Stimulated activated naive CD8-positive, alpha-beta T cell treated with anti-CD3 and anti-CD28 coated beads, Interleukin-15, Interleukin-2, amounts not matched to agents 100 ng/mL and 50 ng/mL, for 24 hours (primary cell): Measurements from ENCODE around the gene DLGAP1.

Experiments used
- H3K27ac Mint-ChIP-seq: one replicate; pipeline ENCODE4 v1.8.0; 2021; ENCODE audit warnings: mild to moderate bottlenecking, mixed read lengths
- H3K27me3 Mint-ChIP-seq: one replicate; pipeline ENCODE4 v1.8.0; 2021; ENCODE audit warnings: mixed read lengths
- H3K36me3 Mint-ChIP-seq: one replicate; pipeline ENCODE4 v1.8.0; 2021; ENCODE audit warnings: low read depth, mixed read lengths
- H3K4me1 Mint-ChIP-seq: one replicate; pipeline ENCODE4 v1.8.0; 2021; ENCODE audit warnings: low read depth, mixed read lengths
- H3K4me3 Mint-ChIP-seq: one replicate; pipeline ENCODE4 v1.8.0; 2021; ENCODE audit warnings: mild to moderate bottlenecking, mixed read lengths
- H3K9me3 Mint-ChIP-seq: one replicate; pipeline ENCODE4 v1.8.0; 2021; ENCODE audit warnings: mixed read lengths

The DLGAP1 gene

DNA sequence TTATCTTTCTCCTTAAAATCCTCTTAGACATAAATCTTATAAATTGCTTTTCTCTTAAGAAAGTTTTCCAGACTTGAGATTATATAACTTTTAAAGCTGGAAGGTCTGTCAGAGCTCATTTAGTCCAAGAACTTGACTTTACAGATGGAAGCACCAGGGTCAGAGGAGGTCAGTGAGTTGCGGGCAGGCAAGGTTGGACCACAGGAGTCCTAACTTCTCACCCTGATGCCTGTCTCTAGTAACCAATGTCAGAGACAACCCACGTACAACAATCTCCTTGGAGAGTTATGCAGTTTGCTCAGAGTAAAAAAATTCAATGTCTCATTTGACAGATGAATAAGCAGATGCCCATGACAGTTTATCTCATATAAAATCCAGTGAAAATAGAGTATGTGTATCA is 203.9 kb downstream of the DLGAP1 start:
- Mint-ChIP-seq H3K27ac (no peak overlapping the region), H3K27me3 (no peaks in the 10 kb centered on the region), H3K4me3 (no peak overlapping the region), H3K36me3 (no peaks in the 10 kb centered on the region), H3K9me3 (peaks cover 8% of the 10 kb centered on the region), H3K4me1 (no peaks in the 10 kb centered on the region)

DNA sequence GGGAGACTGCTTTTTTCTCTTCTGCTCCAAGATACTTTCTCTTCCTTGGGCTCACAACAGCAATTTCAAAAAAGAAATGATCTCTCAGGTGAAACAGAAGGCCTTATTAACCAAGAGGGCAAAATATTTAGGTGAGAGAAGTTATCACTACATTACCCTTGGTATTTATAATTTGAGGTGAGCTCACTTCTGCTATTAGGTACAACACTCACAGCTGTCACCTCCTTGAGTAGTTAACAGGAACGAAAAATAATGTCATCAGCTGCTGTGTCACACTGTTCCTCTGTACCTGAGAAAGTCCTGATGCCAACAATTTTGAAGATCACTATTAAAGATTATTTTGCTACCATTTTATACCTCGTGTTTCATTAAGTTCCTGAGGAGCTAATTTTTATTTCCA is 205.0 kb downstream of the DLGAP1 start:
- Mint-ChIP-seq H3K27ac (no peak overlapping the region), H3K27me3 (no peaks in the 10 kb centered on the region), H3K9me3 (peaks cover 8% of the 10 kb centered on the region), H3K4me1 (no peaks in the 10 kb centered on the region), H3K36me3 (no peaks in the 10 kb centered on the region), H3K4me3 (no peak overlapping the region)

DNA sequence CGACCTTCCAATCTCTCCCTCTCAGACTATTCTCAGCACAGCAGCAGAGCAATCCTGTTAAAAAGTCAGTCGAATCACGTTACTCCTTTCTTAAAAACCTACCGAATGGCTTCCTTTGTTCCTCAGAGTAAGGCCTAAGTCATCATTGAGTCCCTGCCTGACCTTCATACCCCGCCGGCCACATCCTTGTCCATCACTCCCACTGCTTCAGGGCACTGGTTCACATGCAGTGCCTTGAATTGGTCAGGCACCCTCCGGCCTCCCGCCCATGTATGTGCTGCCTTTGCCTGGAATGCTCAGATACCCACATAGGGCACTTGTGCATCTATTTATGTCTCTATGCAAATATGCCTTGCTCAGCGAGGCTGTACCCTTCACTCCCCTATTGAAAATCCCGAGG is 206.4 kb downstream of the DLGAP1 start:
- Mint-ChIP-seq H3K9me3 (peaks cover 8% of the 10 kb centered on the region), H3K27ac (no peak overlapping the region), H3K4me1 (no peaks in the 10 kb centered on the region), H3K27me3 (no peaks in the 10 kb centered on the region), H3K36me3 (no peaks in the 10 kb centered on the region), H3K4me3 (no peak overlapping the region)

DNA sequence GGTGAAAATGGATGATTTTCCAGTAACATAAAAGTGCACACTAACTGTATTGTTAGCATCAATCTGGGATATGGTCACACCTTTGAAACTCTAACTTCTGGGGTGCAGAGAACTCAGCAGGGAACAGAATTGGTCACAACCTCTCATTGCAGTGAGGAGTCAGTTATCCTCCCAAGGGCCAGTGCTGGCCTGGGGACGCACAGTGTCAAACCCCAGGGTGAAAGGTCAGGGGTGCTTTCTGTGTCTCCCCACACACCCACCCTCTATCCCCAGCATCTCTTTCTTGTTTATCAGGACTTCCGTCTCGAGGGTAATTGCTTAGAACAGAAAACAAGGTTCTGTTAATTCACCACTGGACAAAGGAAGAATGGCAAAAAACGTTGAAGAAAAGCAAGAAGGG is 208.7 kb downstream of the DLGAP1 start:
- no peak overlapping the region for H3K4me3 Mint-ChIP-seq
- H3K4me1 Mint-ChIP-seq, result no peaks in the 10 kb centered on the region
- no peak overlapping the region for H3K27ac Mint-ChIP-seq
- H3K9me3 Mint-ChIP-seq, result peaks cover 5% of the 10 kb centered on the region
- H3K36me3 Mint-ChIP-seq, result no peaks in the 10 kb centered on the region
- H3K27me3 Mint-ChIP-seq, result no peaks in the 10 kb centered on the region

DNA sequence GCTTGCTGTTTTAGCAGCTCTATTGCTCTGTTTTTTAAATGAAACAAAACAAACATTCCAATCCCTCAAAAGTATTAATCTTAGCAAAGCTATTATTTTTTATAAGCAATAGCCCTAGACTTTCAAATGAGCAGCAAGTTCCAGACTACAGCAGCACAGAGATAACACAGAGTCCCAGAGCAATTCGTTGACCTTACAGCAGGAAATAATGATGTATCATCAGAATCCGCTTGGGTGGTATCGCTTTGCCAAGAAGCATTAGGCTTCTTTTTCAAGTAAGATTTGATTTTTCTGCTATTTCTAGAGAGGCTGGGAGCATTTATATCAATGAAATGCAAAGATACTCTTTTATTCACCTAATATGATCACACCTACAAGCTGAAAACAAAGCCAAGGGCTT is 209.7 kb downstream of the DLGAP1 start:
- Mint-ChIP-seq H3K27me3 (no peaks in the 10 kb centered on the region), H3K27ac (no peak overlapping the region), H3K4me1 (no peaks in the 10 kb centered on the region), H3K36me3 (no peaks in the 10 kb centered on the region), H3K9me3 (peaks cover 5% of the 10 kb centered on the region), H3K4me3 (no peak overlapping the region)

DNA sequence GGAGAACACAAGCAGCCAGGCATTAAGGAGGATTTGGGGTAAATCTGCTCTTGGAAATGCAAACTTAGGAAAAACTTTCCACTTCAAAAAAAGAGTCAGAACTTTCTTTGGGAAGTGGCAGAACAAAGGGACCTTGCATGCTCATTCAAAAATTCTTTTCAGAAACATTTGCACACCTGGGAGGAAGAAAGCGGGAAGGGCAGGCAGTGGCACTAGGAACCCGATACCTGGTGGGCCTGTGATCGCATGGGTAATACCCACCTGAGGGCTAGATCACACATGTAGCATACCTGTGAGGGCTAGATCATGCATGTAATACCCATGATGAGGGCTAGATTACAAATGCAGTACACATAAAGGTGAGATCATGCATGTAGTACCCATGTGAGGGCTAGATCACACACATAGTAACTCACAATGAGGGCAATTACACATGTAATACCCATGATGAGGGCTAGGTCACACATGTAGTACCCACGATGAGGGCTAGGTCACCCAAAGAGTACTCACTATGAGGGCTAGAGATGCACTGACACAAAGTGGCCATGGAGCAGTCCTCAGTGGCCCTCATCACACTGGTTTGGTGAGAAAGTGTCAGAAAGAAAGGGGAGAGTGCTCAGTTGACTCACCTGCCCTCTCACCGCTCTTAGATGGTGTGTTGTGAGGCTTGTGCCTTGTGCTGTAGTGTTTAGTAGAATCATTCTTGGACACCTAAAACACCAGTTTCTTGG is 212.5 kb downstream of the DLGAP1 start:
- H3K27ac Mint-ChIP-seq, result no peak overlapping the region

DNA sequence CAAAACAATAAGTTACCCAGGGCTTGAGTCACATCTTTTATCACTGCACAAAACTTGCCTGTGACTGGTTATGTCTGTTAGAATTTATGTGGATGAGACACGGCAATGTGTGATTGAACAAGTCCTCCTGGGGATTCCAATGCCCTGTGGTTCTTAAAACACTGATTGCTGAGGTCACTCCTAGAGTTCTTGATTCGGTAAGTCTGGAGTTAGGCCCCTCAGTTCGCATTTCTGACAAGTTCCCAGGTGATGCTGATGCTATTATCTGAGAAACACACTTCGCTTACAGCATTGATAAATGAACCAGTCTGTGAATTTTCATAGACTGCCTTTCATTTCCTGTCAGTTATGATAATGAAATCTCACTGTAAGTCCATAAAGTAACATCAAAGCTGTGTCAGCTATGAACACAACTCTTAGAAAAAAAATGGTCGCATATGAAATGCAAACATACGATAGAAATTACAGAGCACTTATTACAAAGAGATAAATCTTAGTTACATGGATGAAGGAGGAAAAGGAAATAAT is 214.0 kb downstream of the DLGAP1 start:
- H3K27ac Mint-ChIP-seq, result no peak overlapping the region
- no peak overlapping the region for H3K4me3 Mint-ChIP-seq
- no peaks in the 10 kb centered on the region for H3K36me3 Mint-ChIP-seq
- no peaks in the 10 kb centered on the region for H3K9me3 Mint-ChIP-seq
- H3K4me1 Mint-ChIP-seq, result no peaks in the 10 kb centered on the region
- no peaks in the 10 kb centered on the region for H3K27me3 Mint-ChIP-seq

More for the DNA sequence above, 212.5 kb downstream of the DLGAP1 start:
- Mint-ChIP-seq H3K36me3 (no peaks in the 10 kb centered on the region), H3K4me3 (no peak overlapping the region), H3K4me1 (no peaks in the 10 kb centered on the region), H3K9me3 (no peaks in the 10 kb centered on the region), H3K27me3 (no peaks in the 10 kb centered on the region)

DNA sequence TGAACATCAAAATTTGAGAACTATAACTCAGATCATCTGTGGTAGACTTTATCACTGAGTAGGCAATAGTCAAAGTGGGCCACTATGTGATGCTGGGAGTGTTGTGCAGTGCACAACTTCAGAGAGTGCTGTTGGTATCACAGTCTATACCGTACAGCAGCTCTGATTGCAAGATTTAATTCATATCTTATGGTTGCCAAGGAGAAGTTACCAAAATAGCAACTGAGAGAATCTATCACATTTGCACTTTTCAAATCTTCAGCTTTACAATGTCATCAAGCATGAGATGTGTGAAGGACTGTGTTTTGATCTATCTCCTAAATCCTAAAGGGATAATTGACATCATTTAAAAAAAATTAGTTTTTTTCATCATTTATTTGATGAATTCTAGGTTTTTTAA is 216.1 kb downstream of the DLGAP1 start:
- no peak overlapping the region for H3K4me3 Mint-ChIP-seq

DNA sequence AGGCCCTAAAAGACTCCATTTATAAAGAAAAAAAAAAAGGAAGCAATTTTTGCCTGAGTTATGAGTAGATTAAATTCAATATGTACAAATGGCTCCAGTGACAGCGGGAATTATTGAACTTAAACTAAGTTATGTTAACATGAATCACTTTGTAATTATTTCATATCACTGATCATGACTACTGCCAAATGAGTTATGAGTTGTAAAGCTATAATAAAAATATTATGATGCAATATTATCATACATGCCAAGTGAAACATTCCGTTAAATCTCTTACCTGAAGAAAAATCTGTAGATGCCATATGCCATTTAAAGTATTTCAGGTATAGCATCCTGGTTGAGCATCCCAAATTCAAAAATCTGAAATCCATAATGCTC is 217.5 kb downstream of the DLGAP1 start:
- H3K36me3 Mint-ChIP-seq, result no peaks in the 10 kb centered on the region
- no peaks in the 10 kb centered on the region for H3K27me3 Mint-ChIP-seq
- no peaks in the 10 kb centered on the region for H3K4me1 Mint-ChIP-seq
- no peak overlapping the region for H3K27ac Mint-ChIP-seq
- H3K4me3 Mint-ChIP-seq, result no peak overlapping the region
- no peaks in the 10 kb centered on the region for H3K9me3 Mint-ChIP-seq

More for the DNA sequence above, 216.1 kb downstream of the DLGAP1 start:
- H3K27me3 Mint-ChIP-seq, result no peaks in the 10 kb centered on the region
- no peak overlapping the region for H3K27ac Mint-ChIP-seq
- H3K4me1 Mint-ChIP-seq, result no peaks in the 10 kb centered on the region
- no peaks in the 10 kb centered on the region for H3K9me3 Mint-ChIP-seq
- no peaks in the 10 kb centered on the region for H3K36me3 Mint-ChIP-seq

DNA sequence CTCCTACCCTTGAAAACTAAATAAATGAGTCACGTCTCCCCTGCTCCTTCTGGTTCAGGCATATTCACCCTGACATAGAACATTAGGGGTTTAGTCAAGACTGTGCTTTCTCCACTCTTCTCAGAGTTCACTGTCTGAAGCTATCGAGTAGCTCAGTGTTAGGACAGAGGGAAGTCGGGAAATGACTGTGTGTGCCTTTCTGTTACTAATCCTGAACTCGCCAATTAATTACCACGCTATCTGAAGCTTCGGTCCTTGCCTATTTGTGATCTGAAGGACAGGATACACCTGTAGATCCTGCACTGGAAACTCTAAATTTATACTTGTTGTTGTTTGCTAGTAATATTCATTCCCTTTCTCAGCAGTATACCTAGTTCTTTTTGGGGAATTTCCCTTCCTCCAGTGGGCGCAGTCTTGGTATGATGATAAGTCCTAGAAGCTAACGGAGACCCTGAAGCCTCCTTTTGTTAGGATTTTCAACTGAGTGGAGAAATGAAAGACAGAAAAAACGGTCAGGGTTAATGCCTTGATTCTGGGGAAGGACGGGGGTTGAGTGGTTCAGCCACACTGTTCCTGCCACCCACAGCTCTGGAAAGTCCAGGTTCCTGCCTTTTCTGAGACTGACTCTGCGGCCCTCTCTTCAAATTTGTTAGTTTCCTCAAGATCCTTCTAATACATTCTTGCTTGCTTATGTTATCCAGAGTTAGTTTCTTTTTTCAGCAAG is 218.0 kb downstream of the DLGAP1 start:
- Mint-ChIP-seq H3K4me1 (no peaks in the 10 kb centered on the region), H3K9me3 (no peaks in the 10 kb centered on the region), H3K27me3 (no peaks in the 10 kb centered on the region), H3K36me3 (no peaks in the 10 kb centered on the region), H3K27ac (no peak overlapping the region), H3K4me3 (no peak overlapping the region)

DNA sequence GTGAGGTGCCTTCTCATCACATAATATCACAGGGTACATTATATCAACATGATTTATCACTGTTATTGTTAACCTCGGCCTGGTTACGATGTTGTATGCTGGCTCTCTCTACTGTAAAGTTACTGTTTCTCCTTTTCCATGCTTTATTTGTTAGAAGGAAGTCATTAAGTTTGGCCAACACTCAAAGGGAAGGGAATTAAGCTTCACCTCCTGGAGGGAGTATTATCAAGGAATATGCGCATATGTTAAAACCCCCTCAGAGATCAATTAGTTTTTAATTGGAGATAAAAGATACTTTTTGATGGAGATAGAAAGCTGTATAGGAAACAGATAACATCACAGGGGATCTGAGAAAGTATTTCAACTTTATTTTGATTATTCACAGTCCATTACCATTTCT is 221.6 kb downstream of the DLGAP1 start:
- no peaks in the 10 kb centered on the region for H3K36me3 Mint-ChIP-seq
- no peaks in the 10 kb centered on the region for H3K27me3 Mint-ChIP-seq
- peaks cover 5% of the 10 kb centered on the region for H3K9me3 Mint-ChIP-seq
- no peak overlapping the region for H3K4me3 Mint-ChIP-seq
- no peaks in the 10 kb centered on the region for H3K4me1 Mint-ChIP-seq
- no peak overlapping the region for H3K27ac Mint-ChIP-seq

DNA sequence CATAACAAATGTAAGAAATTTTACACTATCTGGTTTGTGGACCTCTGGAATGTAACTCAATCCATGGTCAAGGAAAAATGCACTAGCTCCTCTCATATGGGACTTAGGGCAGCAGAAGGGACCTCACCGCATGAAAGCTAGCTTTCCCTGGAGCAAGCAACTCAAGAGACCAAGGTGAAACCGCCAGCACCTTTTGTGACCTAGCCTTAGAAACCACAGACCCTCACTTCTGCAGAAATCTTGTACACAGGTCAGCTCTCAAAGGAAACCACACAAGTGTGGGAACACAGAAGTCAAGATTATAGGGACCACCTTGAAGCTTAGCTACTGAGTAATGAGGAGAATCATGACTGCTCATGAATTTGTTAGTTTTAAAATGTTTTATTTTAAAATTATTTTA is 222.5 kb downstream of the DLGAP1 start:
- H3K9me3 Mint-ChIP-seq, result peaks cover 11% of the 10 kb centered on the region
- H3K27ac Mint-ChIP-seq, result no peak overlapping the region
- no peaks in the 10 kb centered on the region for H3K4me1 Mint-ChIP-seq
- no peaks in the 10 kb centered on the region for H3K27me3 Mint-ChIP-seq
- no peak overlapping the region for H3K4me3 Mint-ChIP-seq
- H3K36me3 Mint-ChIP-seq, result no peaks in the 10 kb centered on the region

DNA sequence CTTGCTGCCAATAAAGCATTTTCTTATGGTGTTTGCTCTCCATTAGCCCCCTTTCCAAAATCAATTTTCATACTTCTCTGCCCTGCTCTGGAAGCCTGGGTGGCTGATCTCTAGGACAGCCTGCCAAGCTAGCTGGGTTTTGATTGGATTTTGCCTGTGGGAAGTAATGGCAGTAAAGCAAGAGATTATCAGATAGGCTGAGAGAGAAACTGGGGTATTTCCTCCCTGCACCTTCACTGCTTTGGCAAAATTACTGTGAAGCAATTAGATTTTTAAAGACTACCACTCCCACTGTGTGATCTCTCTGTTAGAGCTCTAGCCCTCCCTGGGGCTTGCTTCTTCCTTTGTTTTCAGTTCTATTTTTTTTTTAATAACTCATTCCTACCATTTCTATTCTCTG is 223.8 kb downstream of the DLGAP1 start:
- H3K27ac Mint-ChIP-seq, result no peak overlapping the region
- no peaks in the 10 kb centered on the region for H3K36me3 Mint-ChIP-seq
- H3K9me3 Mint-ChIP-seq, result peaks cover 11% of the 10 kb centered on the region
- H3K27me3 Mint-ChIP-seq, result no peaks in the 10 kb centered on the region
- no peaks in the 10 kb centered on the region for H3K4me1 Mint-ChIP-seq
- no peak overlapping the region for H3K4me3 Mint-ChIP-seq

DNA sequence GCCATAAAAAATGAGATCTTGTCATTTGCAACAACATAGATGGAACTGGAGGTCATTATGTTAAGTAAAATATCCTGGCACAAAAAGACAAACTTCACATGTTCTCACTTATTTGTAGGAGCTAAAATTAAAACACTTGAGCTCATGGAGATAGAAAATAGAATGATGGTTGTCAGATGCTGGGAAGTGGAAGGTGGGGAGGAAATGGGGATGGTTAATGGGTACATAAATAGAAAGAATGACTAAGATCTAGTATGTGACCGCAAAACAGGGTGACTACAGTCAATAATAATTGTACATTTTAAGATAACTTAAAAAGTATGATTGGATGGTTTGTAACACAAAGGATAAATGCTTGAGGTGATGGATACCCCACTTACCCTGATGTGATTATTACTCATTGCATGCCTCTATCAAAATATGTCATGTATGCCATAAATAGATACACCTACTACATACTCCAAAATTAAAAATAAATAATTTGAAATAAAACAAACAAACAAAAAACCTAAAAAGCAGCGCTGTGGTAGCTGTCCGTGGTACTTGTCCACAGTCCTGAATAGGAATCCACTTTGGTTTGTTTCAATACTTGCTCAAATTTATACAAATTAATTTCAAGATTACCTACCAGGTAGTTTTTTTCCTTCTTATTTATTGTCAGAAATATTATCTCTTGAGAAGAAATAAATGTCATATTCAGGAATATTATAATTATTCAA is 224.5 kb downstream of the DLGAP1 start:
- Mint-ChIP-seq H3K36me3 (no peaks in the 10 kb centered on the region), H3K4me1 (no peaks in the 10 kb centered on the region), H3K4me3 (no peak overlapping the region), H3K27ac (no peak overlapping the region), H3K27me3 (no peaks in the 10 kb centered on the region), H3K9me3 (peaks cover 11% of the 10 kb centered on the region)

DNA sequence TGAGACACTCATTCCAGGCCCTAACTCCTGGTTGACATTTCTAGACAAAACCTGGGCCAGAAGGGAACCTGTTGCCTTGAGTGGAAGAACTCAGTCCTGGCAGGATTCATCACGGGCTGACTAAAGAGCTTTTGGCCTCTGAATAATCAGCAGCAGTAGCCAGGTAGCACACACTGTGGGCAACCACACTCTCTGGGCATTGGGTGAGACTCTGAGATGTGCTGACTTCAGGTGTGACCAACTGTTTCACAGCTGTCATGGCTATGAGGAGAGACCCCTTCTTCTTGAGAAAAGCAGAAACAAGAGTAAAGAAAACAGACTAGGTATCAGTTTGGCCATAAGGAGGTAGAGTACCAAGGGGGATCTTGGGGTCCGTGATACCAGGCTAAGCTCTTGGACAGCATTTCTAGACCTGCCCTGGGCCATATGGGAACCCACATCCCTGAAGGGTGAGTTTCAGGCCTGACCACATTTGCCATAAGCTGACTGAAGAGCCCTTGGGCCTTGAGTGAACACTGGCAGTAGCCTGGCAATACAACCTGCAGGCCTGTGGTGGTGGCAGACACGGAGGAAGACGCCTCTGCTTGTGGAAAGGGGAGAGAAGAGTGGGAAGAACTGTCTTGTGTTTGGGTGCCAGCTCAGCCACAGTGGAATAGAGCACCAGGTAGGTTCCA is 230.9 kb downstream of the DLGAP1 start:
- no peaks in the 10 kb centered on the region for H3K4me1 Mint-ChIP-seq
- no peak overlapping the region for H3K4me3 Mint-ChIP-seq
- no peak overlapping the region for H3K27ac Mint-ChIP-seq
- H3K27me3 Mint-ChIP-seq, result no peaks in the 10 kb centered on the region
- H3K36me3 Mint-ChIP-seq, result no peaks in the 10 kb centered on the region
- H3K9me3 Mint-ChIP-seq, result peaks cover 15% of the 10 kb centered on the region
